Endothelial cell of umbilical vein (primary cell): ENCODE results near the gene BAD.

Experiments used
- CTCF ChIP-seq, 2 donors: IDR thresholded peaks; 1 replicate in 1 of 2; 2 replicates in 1 of 2; pipeline ENCODE4 v1.5.1; 2011; ENCODE audit warnings: low read length in 2 of 2, mild to moderate bottlenecking in 2 of 2, moderate library complexity in 2 of 2, control low read depth in 1 of 2, inconsistent platforms in 1 of 2, low read depth in 1 of 2; ENCODE audit not compliant: insufficient read depth in 1 of 2; ENCODE audit errors: extremely low read depth in 1 of 2
- GATA2 ChIP-seq: IDR thresholded peaks from 2 replicates; pipeline ENCODE4 v1.7.0; 2011; ENCODE audit warnings: low read depth, mild to moderate bottlenecking, moderate library complexity, mixed read lengths, low read length; ENCODE audit not compliant: insufficient read length, insufficient read depth
- MAX ChIP-seq: IDR thresholded peaks from 2 replicates; pipeline ENCODE4 v1.6.1; 2011; ENCODE audit not compliant: insufficient read depth, insufficient read length
- MYC ChIP-seq: IDR thresholded peaks from one replicate; pipeline ENCODE4 v1.6.1; 2011; ENCODE audit warnings: mild to moderate bottlenecking, low read depth, low read length
- POLR2A ChIP-seq: IDR thresholded peaks from 2 replicates; pipeline ENCODE4 v1.6.1; 2012; ENCODE audit warnings: low read depth, mild to moderate bottlenecking, control low read depth, low read length
- POLR2AphosphoS5 ChIP-seq: IDR thresholded peaks from 2 replicates; pipeline ENCODE4 v1.6.1; 2012; ENCODE audit warnings: low read depth, mild to moderate bottlenecking, control low read depth, low read length, moderate library complexity; ENCODE audit not compliant: insufficient read depth

GRCh38 chr11:64245797-64246620, 38.5 kb downstream of the BAD start:
- TF ChIP-seq CTCF (IDR thresholded peaks at IDR 0.05; ENCODE audit: extremely low read depth in 1 of 2, insufficient read depth in 1 of 2, low read depth in 1 of 2, low read length in 2 of 2) (no peak), GATA2 (no peak), MAX (no peak), POLR2AphosphoS5 (peak; percentile 97), POLR2A (peak; percentile 97), MYC (peak; percentile 24)
